ENCODE results near the gene ANKRD52.
A peak's percentile ranks its signal among the peaks of the same experiment; 100 is the strongest.

ANKRD52 gene

GRCh38 chr12:56204275-56204674 lies 53.9 kb downstream of the ANKRD52 start:
- DNase-seq: no peak

- DNase-seq: no peak
Observed at GRCh38 chr12:56202838-56203237, 55.3 kb downstream of the ANKRD52 start.

- DNase-seq: no peak
Observed at GRCh38 chr12:56202366-56202765, 55.8 kb downstream of the ANKRD52 start.

- no peak for DNase-seq
Observed at GRCh38 chr12:56198836-56199235, 59.3 kb downstream of the ANKRD52 start.

- DNase-seq: no peak
Observed at GRCh38 chr12:56197921-56198635, 60.1 kb downstream of the ANKRD52 start.

GRCh38 chr12:56196818-56197550 lies 61.2 kb downstream of the ANKRD52 start:
- DNase-seq: peak; percentile 85

- DNase-seq: peak; percentile 83
Observed at GRCh38 chr12:56193025-56193578, 65.1 kb downstream of the ANKRD52 start.

- DNase-seq: no peak
Observed at GRCh38 chr12:56192582-56192981, 65.6 kb downstream of the ANKRD52 start.

- DNase-seq: no peak
Observed at GRCh38 chr12:56190695-56191155, 67.5 kb downstream of the ANKRD52 start.

GRCh38 chr12:56189918-56190694 lies 68.1 kb downstream of the ANKRD52 start:
- DNase-seq: peak; percentile 96

- DNase-seq: peak; percentile 98
Observed at GRCh38 chr12:56189099-56189917, 68.9 kb downstream of the ANKRD52 start, which contains the start of gene SMARCC2. TSS of gene SMARCC2 (minus strand) at chr12:56189483. CDS start at chr12:56189461, 22 bp downstream.

GRCh38 chr12:56188778-56189098 lies 69.4 kb downstream of the ANKRD52 start:
- DNase-seq: no peak

GRCh38 chr12:56188131-56188777 lies 69.9 kb downstream of the ANKRD52 start:
- peak; percentile 69 for DNase-seq
